ENCODE measurements around the gene TCEA2.

GRCh38 chr20:64029293-64030117, 33.5 kb upstream of the TCEA2 start:
- no peak for TF ChIP-seq EZH2 (IDR thresholded peaks at IDR 0.05; ENCODE audit: borderline replicate concordance, low read length)
- TF ChIP-seq, protein P1, sequence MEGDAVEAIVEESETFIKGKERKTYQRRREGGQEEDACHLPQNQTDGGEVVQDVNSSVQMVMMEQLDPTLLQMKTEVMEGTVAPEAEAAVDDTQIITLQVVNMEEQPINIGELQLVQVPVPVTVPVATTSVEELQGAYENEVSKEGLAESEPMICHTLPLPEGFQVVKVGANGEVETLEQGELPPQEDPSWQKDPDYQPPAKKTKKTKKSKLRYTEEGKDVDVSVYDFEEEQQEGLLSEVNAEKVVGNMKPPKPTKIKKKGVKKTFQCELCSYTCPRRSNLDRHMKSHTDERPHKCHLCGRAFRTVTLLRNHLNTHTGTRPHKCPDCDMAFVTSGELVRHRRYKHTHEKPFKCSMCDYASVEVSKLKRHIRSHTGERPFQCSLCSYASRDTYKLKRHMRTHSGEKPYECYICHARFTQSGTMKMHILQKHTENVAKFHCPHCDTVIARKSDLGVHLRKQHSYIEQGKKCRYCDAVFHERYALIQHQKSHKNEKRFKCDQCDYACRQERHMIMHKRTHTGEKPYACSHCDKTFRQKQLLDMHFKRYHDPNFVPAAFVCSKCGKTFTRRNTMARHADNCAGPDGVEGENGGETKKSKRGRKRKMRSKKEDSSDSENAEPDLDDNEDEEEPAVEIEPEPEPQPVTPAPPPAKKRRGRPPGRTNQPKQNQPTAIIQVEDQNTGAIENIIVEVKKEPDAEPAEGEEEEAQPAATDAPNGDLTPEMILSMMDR (IDR thresholded peaks at IDR 0.05; ENCODE audit: low read length) = no peak

Measured in OCI-LY1 (cell line).